K562 (cell line): ENCODE data around the gene DYRK1A. TPM values are rescaled to one million over a fixed set of nuclear protein-coding genes. Genes with fewer than 3 reads are reported as not detected.
A peak's percentile ranks its signal among the peaks of the same experiment; 100 is the strongest.

Source experiments
- ARHGAP35 ChIP-seq: fragments of 450-650 bp; IDR thresholded peaks from 2 replicates; pipeline ENCODE4 v1.6.1; 2018; ENCODE audit not compliant: partially characterized antibody
- SMAD3 ChIP-seq: fragments of 450-650 bp; formaldehyde crosslinking; conservative IDR thresholded peaks from 2 replicates; pipeline ENCODE4 v1.4.0; 2020; ENCODE audit warnings: mild to moderate bottlenecking
- ZBTB34 ChIP-seq: fragments of 250-450 bp; sonication (Bioruptor Pico); IDR thresholded peaks from 2 replicates; pipeline ENCODE4 v1.8.0; 2021; ENCODE audit warnings: mild to moderate bottlenecking, moderate library complexity
- ZZZ3 ChIP-seq: fragments of 450-650 bp; IDR thresholded peaks from 2 replicates; pipeline ENCODE4 v1.6.1; 2016; ENCODE audit warnings: antibody characterized with exemption, mild to moderate bottlenecking, moderate library complexity
- polyA plus RNA-seq, 8 experiments: library from polyadenylated mRNA; depleted of rRNA in 4 of 8; stranded (reverse) in 5 of 8; unstranded in 3 of 8; fragments of >200 nt; fragmentation: Nextera tagmentation in 2 of 8; fragmentation: Illumina TruSeq in 1 of 8; extraction: Ambion mirVana in 2 of 8; extraction: Trizol in 1 of 8; gene quantifications; 2 replicates each; pipeline versions ENCODE4 v1.2.1 to v1.2.3, GENCODE V29; 2011 to 2014; ENCODE audit warnings: inconsistent platforms in 1 of 8, missing spikeins in 1 of 8
- total RNA-seq, 7 experiments: library from RNA; depleted of rRNA in 6 of 7; stranded (reverse); fragments of >200 nt in 6 of 7; fragmentation: Illumina TruSeq in 2 of 7; extraction: Trizol in 2 of 7; gene quantifications; 2 replicates each; pipeline versions ENCODE4 v1.2.1 to v1.2.3, GENCODE V29; 2011 to 2021; ENCODE audit warnings: low replicate concordance in 1 of 7
- TF ChIP-seq, protein P1 (sequence below): fragments of 150-350 bp; IDR thresholded peaks from 2 replicates; pipeline ENCODE4 v1.6.1; 2014; ENCODE audit warnings: low read depth, mild to moderate bottlenecking, low read length, borderline replicate concordance
- TF ChIP-seq, protein P2 (sequence below): fragments of 450-650 bp; IDR thresholded peaks from 2 replicates; pipeline ENCODE4 v1.6.1; 2016; ENCODE audit warnings: mild to moderate bottlenecking, moderate library complexity

Gene DYRK1A
- total and polyA plus RNA-seq, 9 of the 15 experiments (the other 6 are each of a cell fraction or from before 2014, with no cell fraction given): 3.7 to 64.8 (median 42.3) TPM

GRCh38 chr21:37365517-37366481 is 774 bp upstream of the DYRK1A start (continued):
- TF ChIP-seq, protein P1, sequence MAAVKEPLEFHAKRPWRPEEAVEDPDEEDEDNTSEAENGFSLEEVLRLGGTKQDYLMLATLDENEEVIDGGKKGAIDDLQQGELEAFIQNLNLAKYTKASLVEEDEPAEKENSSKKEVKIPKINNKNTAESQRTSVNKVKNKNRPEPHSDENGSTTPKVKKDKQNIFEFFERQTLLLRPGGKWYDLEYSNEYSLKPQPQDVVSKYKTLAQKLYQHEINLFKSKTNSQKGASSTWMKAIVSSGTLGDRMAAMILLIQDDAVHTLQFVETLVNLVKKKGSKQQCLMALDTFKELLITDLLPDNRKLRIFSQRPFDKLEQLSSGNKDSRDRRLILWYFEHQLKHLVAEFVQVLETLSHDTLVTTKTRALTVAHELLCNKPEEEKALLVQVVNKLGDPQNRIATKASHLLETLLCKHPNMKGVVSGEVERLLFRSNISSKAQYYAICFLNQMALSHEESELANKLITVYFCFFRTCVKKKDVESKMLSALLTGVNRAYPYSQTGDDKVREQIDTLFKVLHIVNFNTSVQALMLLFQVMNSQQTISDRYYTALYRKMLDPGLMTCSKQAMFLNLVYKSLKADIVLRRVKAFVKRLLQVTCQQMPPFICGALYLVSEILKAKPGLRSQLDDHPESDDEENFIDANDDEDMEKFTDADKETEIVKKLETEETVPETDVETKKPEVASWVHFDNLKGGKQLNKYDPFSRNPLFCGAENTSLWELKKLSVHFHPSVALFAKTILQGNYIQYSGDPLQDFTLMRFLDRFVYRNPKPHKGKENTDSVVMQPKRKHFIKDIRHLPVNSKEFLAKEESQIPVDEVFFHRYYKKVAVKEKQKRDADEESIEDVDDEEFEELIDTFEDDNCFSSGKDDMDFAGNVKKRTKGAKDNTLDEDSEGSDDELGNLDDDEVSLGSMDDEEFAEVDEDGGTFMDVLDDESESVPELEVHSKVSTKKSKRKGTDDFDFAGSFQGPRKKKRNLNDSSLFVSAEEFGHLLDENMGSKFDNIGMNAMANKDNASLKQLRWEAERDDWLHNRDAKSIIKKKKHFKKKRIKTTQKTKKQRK: no peak
- TF ChIP-seq ZZZ3 (no peak; the same call in 1 of the 2 replicates), ARHGAP35 (no peak), ZBTB34 (CRISPR knock-in tag) (no peak), SMAD3 (CRISPR knock-in tag) (peak; percentile 29; the same call in 1 of the 2 replicates)
- TF ChIP-seq, protein P2, sequence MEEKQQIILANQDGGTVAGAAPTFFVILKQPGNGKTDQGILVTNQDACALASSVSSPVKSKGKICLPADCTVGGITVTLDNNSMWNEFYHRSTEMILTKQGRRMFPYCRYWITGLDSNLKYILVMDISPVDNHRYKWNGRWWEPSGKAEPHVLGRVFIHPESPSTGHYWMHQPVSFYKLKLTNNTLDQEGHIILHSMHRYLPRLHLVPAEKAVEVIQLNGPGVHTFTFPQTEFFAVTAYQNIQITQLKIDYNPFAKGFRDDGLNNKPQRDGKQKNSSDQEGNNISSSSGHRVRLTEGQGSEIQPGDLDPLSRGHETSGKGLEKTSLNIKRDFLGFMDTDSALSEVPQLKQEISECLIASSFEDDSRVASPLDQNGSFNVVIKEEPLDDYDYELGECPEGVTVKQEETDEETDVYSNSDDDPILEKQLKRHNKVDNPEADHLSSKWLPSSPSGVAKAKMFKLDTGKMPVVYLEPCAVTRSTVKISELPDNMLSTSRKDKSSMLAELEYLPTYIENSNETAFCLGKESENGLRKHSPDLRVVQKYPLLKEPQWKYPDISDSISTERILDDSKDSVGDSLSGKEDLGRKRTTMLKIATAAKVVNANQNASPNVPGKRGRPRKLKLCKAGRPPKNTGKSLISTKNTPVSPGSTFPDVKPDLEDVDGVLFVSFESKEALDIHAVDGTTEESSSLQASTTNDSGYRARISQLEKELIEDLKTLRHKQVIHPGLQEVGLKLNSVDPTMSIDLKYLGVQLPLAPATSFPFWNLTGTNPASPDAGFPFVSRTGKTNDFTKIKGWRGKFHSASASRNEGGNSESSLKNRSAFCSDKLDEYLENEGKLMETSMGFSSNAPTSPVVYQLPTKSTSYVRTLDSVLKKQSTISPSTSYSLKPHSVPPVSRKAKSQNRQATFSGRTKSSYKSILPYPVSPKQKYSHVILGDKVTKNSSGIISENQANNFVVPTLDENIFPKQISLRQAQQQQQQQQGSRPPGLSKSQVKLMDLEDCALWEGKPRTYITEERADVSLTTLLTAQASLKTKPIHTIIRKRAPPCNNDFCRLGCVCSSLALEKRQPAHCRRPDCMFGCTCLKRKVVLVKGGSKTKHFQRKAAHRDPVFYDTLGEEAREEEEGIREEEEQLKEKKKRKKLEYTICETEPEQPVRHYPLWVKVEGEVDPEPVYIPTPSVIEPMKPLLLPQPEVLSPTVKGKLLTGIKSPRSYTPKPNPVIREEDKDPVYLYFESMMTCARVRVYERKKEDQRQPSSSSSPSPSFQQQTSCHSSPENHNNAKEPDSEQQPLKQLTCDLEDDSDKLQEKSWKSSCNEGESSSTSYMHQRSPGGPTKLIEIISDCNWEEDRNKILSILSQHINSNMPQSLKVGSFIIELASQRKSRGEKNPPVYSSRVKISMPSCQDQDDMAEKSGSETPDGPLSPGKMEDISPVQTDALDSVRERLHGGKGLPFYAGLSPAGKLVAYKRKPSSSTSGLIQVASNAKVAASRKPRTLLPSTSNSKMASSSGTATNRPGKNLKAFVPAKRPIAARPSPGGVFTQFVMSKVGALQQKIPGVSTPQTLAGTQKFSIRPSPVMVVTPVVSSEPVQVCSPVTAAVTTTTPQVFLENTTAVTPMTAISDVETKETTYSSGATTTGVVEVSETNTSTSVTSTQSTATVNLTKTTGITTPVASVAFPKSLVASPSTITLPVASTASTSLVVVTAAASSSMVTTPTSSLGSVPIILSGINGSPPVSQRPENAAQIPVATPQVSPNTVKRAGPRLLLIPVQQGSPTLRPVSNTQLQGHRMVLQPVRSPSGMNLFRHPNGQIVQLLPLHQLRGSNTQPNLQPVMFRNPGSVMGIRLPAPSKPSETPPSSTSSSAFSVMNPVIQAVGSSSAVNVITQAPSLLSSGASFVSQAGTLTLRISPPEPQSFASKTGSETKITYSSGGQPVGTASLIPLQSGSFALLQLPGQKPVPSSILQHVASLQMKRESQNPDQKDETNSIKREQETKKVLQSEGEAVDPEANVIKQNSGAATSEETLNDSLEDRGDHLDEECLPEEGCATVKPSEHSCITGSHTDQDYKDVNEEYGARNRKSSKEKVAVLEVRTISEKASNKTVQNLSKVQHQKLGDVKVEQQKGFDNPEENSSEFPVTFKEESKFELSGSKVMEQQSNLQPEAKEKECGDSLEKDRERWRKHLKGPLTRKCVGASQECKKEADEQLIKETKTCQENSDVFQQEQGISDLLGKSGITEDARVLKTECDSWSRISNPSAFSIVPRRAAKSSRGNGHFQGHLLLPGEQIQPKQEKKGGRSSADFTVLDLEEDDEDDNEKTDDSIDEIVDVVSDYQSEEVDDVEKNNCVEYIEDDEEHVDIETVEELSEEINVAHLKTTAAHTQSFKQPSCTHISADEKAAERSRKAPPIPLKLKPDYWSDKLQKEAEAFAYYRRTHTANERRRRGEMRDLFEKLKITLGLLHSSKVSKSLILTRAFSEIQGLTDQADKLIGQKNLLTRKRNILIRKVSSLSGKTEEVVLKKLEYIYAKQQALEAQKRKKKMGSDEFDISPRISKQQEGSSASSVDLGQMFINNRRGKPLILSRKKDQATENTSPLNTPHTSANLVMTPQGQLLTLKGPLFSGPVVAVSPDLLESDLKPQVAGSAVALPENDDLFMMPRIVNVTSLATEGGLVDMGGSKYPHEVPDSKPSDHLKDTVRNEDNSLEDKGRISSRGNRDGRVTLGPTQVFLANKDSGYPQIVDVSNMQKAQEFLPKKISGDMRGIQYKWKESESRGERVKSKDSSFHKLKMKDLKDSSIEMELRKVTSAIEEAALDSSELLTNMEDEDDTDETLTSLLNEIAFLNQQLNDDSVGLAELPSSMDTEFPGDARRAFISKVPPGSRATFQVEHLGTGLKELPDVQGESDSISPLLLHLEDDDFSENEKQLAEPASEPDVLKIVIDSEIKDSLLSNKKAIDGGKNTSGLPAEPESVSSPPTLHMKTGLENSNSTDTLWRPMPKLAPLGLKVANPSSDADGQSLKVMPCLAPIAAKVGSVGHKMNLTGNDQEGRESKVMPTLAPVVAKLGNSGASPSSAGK: no peak
